Stromal cell of bone marrow (primary cell): ENCODE results near the gene PSMD4.

Source experiments
- DNase-seq: peaks from one replicate; pipeline ENCODE4 v3.0.0-alpha.2; 2012; ENCODE audit warnings: low read depth

Gene PSMD4

DNA sequence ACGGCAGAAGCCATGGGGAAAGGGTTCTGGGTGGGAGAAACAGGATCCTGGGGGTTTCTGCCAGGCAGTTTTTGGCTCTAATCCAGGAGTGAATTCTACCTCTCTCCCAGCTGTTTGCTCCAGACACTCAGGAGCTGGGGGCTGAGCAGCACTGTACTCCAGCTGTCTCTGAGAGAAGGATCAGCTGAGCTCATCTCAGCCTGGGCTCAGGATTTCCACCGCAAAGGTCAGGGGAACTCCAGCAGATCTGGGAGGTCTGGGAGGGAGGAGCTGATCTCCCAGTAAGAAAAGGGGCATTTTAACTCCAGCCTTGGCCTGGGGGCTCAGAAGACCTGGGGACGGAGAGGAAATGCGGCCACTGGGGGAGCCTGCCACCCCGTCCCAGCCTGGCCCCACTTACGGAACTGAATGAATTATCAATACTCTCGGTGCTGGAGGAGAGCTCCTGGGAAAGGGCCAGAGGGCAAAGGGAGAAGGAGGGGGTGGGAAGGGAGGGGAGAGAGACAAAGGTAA is 55.3 kb downstream of the PSMD4 start:
- no peak for DNase-seq

DNA sequence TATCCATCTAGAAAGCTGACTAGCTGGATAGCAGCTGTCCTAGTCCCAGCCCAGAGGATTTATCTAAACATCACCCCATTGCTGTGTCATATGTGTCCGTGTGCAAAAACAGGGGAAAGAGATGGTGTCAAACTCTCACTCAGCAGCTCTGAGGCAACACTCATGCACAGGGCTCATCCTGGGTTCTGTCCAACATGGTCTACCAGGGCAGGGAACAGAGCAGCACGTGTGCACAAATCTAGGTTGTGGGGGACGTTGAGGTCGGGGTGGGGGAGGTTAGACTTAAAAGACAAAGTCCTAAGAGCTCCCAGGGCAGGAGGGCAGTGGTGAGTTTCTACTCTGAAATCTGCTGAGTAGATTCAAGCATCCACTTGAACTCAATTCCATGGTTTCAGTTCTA is 56.5 kb downstream of the PSMD4 start:
- DNase-seq = no peak

DNA sequence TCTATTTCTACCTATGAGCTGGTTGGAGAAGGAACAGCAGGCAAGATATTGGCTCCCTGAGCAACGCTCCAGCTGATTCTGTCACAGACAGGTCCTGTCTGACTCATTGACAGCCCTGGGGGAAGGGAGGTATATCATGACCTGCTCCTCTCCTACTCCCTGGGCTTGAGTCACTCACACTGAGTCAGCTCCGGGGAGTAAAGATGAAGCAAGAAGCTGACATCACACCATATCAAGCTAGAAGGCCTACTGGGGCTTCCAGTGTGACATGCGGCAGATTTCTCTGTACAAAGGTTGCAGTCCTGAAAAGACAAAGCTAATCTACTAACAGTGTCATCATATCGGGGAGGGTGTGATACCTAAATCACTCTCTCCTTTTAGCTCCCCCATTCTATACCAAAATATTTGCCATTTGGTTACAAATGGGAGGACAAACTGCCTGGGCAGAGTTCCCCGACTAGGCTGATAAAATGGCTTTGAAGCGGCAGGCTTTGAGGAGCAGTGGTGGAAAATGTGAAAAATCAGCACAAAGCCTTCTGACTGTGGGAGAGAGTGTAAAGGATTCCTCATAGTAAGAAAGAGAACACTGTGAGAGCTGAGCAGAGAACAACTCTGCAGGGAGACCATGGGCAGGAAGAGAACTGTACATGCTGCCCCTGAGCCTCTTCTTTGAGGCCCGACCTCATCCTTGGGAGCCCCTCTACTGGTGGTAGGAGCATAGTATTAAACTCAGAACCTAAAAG is 57.2 kb downstream of the PSMD4 start:
- DNase-seq = peak; percentile 99

DNA sequence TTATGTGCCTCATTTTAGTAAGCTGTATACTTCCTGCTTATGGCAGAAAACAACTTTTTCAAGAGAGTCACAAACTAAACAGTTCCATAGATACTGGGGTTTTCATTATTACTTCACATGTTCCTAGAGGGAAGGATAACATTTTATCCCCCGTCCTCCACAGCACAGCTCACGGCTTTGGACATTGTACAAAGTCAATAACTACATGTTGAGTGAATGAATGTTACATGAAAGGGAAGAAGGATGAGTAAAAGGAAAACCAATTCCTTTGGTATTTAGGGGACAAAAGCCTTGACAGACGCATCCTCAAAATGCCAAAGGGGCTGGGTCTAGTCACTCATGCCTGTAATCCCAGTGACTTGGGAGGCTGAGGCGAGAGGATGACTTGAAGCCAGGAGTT is 57.9 kb downstream of the PSMD4 start:
- DNase-seq = no peak

DNA sequence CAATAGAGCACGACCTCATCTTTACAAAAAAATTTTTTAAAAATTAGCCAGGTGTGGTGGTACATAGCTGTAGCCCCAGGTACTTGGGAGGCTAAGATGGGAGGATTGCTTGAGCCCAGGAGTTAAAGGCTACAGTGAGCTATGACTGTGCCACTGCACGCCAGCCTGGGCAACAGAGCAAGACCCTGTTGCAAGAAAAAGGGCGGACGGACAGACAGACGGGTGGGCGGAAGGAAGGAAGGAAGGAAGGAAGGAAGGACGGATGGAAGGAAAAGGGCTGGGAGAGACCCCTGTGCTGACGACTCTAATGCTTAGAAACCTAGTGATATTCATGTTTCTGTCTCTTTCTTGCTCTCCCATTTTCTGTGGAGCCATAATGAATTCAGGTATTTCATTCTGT is 58.3 kb downstream of the PSMD4 start:
- no peak for DNase-seq

DNA sequence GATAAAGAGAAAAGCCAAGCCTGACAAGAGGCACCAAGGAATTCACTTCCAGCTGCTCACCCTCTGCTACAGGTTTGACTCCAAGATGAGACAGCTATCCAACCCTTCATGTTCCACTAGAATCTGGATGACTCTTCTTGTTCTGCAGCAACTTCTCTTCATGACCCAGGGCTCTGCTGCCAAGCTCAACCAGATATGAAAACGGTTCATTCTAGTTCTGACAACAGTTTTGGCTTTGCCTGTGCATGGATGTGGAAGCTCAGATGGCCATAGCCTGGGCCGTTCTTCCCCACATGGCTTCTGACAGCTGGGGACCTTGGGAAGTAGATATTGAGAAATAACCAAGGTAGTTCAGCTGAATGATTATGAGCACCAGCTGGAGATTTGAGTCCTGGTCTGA is 59.0 kb downstream of the PSMD4 start:
- no peak for DNase-seq

DNA sequence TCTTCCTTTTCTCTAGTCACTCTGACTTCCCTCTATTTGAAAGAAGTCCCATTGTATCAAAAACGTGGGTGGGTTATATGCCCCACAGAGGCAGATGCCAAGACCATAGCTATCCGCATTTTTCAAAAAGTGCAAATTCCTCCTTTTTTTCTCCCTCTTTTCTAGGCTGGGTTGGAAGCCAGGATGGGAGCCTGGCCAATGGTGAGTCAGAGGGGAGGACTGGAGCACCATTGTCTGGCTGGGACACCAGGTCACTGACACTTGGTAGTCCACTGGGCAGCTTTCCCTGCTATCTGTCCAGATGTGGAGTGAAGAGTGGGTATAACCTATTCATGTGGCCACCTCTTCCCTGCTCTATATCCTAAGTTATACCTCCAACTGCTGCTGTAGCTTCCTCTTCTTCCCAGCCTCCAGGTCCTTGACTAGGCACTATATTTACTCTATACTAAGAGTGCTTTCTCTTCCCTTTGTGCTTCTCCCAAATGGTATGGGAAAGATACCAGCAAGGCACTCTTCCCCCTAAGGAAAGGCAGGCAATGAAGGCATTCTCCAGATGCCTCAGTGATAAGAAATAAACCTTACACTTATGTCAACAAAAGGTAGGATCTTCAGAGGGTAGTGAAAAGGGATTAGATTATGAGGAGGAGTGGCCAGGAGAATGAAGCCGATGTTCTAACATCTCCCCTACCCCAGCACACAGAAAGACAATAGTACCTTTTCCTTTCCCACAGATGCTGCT is 59.8 kb downstream of the PSMD4 start:
- DNase-seq = peak; percentile 80

DNA sequence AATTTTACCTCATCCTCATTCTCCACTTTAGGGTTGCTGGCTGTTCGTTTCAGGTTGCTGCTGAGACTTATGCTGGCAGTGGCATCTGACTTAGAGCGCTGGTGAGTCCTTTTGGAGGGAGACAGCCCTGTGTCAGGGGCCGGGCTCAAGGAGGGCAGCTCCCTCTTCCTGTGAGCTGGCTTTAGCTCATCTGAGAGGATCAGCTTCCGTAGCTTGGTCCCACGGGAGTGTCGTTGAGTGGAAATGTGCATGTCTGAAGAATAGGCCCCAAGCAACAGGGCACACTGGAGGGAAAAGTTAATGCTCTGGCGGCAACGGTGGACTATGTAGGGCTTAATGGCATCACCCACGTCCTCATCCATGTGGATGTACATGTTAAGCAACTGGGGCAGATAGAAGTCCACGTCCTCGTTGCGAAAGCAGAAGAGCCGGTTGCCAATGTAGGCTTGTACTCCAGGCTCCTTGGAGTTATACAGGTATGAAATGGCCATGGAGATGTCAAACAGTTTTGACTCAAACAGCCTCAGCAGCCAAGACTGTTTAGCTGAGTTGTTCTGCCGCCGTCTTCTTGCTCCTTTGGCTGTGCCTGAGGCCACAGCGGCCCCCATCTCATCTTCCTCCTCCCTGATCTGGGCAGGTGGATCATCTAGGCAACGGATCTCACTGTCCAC is 61.2 kb downstream of the PSMD4 start:
- no peak for DNase-seq
